GM20431 (cell line): ENCODE results near the gene GBA3.

Experiments used
- in situ Hi-C: fragments of 300-500 bp; cut with MseI, MboI; formaldehyde crosslinking; loops from one replicate; pipeline ENCODE4 v1.15.0; 2020; ENCODE audit warnings: low sequenced_read_pairs; ENCODE audit not compliant: unreplicated experiment

Gene GBA3

GRCh38 chr4:22762548-22762947 lies 69.8 kb downstream of the GBA3 start:
- in situ Hi-C loops = no loop called here

DNA sequence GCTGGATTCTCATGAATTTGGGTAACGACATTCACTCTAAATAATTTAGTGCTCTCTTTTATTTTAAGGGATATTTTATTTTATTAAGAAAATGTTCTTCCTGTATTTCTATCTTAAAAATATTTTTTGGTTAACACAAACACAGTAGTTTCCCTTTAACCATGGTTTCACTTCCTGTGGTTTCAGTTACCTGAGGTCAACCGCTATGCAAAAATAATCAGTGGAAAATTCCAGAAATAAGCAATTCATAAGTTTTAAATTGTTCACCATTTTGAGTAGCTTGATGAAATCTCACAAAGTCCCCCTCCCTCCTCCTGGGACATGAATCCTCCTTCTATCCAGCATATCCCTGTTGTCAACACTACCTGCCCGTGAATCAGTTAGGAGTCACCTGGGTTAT lies 71.4 kb downstream of the GBA3 start:
- in situ Hi-C loops = no loop called here

DNA sequence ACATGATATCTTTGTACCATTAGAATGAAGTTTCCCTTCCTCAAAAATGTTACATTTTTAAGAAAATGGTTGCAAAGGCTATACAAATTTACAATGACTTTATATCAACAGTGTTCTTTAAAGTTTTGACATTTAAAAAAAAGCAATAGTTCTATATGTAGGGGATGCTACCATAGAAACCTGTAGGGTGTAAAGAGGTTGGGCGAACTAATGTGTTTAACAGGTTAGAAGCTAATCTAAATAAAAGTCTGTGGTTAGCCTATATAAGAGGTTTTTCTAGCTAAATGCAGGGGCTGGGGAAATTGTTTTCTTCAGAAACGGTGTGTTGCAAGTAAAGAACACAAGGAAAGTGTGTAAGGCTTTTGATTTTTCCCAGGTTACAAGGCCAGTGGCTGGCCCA lies 73.3 kb downstream of the GBA3 start:
- in situ Hi-C loops = no loop called here

DNA sequence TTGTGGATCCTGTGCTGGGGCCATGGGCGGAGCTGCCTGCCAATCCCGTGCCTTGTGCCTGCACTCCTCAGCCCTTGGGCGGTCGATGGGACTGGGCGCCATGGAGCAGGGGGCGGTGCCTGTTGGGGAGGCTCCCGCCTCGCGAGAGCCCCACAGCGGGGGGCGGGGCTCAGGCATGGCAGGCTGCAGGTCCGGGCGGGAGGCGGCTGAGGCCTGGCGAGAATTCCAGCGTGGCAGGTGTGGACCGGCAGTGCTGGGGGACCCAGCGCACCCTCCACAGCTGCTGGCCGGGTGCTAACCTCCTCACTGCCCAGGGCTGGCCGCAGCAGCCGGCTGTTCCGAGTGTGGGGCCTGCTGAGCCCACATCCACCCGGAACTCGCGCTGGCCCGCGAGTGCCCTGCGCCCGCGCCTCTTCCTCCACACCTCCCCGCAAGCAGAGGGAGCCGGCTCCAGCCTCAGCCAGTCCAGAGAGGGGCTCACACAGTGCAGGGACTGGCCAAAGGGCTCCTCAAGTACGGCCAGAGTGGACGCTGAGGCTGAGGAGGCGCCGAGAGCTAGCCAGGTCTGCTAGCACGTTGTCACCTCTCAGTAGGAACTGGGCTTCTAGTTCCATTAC lies 85.9 kb downstream of the GBA3 start:
- in situ Hi-C loops = no loop called here

DNA sequence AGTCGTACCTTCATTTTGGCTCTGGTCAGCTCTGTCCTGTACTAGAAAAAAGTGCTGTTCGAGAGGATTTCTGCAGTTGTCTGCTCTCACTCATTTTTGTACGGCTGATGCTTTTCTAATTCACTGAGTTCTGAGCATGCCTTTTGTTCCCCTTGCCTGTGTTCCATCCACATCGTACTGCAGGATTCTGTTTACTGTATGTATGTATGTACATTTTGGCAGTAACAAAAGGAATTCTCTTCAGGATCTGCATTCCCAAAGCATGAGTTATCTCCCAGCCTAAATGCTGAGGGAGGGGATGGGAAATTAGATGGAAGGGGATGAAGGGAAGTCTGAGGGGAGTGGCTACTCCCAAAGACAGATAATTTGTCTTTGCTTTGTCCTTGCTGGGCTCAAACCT lies 87.6 kb downstream of the GBA3 start:
- in situ Hi-C loops = no loop called here

GRCh38 chr4:22780797-22781196 lies 88.1 kb downstream of the GBA3 start:
- in situ Hi-C loops = no loop called here

GRCh38 chr4:22787753-22788375 lies 95.1 kb downstream of the GBA3 start:
- in situ Hi-C loops = no loop called here

GRCh38 chr4:22790631-22791030 lies 97.9 kb downstream of the GBA3 start:
- in situ Hi-C loops = no loop called here

DNA sequence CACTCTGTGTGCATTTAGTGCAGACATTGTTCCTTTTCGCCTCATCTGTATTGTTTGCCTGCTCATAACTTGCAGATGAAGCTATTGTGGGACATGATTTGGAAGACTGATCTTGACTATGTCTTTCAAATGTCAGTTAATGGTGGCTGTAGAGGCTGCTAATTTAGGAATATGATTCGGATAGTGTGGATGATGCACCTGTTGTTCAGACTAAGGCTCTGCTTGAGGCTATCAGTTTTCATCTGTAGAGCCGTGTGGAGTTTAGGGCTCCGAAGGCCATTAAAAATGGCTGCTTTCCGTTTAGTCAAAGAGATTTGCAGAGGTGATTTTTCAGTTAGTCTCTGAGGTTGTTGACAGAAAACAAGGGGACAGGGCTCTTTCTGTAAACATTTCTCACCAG lies 102.0 kb downstream of the GBA3 start:
- in situ Hi-C loops = no loop called here

DNA sequence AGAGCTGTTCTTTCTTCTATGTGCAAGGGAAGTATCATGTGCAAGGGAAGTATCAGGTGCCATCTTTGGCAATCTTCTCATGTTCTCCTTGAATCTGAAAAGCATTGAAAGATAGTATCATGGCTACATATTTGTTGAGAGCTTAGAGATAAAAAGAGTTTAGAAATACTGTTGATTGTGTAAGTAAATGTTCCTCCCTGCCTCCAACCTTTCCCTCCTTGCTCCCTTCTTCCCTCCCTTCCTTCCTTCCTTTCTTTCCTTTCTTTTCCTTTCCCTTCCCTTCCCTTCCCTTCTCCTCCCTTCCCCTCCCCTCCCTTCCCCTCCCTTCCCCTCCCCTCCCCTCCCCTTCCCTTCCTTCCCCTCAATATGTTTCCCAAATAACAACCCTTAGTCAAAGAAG lies 108.7 kb downstream of the GBA3 start:
- in situ Hi-C loops = no loop called here

- in situ Hi-C loops = no loop called here
These were observed 110.1 kb downstream of the GBA3 start for GRCh38 chr4:22802876-22803275.

DNA sequence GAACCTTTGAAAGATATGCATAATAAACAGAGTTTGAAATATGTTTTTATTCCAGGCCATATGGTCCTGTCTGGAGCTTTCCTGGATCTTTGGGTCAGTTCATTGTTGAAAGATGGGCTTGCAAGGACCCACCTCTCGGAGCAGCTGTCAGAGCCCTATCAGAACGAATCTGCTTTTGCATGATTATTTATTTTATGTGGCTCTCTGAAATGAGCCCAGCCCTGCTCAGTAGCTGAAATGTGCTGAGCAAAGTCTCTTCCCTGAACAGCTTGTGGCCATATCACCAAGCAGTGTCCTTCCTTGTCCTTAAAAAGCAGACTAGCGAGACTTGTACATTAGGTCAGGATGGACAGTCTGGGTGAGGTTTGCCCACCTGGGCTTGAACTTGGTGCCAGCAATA lies 110.8 kb downstream of the GBA3 start:
- in situ Hi-C loops = no loop called here

DNA sequence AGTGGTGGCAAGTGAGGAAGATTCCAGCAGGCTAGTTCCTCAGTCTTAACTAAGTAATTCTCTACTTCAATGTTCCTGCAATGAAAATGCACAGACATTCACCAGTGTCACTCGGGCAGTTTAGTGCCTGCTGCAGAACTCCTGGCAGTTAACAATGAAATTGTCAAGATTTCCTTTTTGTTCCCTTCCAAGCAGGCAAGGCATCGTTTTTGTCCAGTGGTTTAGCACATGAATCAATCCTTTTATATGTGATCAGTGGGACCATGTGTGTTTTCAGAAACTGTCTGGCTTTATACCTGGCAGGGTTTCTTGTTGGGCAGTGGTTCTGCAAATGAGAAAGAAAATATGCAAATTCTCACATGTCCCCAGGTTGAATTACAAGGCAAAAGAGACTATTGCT lies 122.2 kb downstream of the GBA3 start:
- in situ Hi-C loops = no loop called here

DNA sequence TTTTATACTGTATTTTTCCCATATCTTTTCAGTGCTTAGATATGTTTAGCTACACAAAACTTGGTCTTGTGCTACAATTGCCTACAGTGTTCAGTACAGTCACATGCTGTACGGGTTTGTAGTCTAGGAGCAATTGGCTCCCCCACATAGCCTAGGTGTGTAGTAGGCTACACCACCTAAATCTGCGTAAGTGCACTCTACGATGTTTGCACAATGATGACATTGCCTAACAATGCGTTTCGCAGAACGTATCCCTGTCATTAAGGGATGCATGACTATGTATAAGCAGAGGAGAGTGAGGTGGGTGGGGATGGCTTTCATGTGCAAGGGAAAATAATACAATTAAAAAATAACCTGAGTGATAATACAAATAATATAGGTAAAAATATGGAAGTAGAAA lies 131.4 kb downstream of the GBA3 start:
- in situ Hi-C loops = no loop called here

- in situ Hi-C loops = no loop called here
These were observed 149.8 kb downstream of the GBA3 start for GRCh38 chr4:22842360-22843018.

DNA sequence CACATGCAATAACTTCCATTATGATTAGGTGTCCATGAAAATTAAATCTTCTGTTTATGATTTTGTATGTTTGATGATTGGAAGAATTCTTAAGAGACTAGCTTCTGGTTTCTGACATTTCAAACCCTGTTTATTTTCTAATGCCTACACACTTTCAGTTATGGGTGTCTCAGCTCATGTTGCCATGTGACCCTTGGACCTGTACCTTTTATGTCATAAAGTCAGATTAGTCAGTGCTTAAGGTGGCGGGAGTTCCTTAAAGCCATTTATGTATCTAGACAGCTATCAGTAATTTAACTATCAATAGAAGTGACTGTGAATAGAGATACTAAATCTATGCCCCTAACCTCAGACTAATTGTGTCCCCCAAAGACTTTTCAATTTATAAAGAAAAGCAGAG lies 155.6 kb downstream of the GBA3 start:
- in situ Hi-C loops = no loop called here

GRCh38 chr4:22850055-22850454 lies 157.3 kb downstream of the GBA3 start:
- in situ Hi-C loops = no loop called here

DNA sequence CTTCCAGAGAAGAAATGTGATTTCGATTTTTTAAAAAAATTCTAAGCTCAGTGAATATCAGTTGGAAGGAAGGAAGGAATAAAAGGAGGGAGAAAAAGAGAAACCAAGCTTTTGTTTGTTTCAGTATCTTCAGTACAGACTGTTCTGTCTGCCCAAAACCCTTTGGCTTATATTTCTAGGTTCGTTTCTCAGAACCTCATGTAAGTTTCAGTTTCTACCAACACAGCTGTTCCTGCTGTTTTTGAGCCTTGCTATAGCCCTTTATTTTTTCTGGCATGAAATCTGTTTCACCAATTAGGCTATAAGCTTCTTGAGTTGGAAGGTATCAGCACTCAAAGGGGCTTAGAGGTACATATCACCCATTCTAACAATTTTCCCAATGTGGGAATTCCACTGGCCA lies 157.9 kb downstream of the GBA3 start:
- in situ Hi-C loops = no loop called here

DNA sequence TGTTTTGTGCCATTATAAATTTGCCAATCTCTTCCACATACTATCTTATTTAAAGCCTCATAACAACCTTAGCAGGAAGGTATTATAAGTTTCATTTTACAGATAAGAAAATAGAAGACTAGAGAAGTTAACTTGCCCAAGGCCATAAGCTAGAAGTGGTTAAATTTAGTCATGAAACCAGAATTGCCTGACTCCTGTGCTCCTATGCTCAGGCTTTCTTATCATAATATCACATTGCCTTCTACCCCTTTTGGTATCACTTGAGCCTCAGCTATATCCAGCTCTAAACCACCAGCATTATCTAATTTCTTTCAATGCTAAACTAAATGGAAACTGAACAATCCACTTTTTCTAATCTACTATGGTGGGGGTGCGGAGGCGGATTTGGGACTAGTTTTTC lies 164.7 kb downstream of the GBA3 start:
- in situ Hi-C loops = no loop called here

GRCh38 chr4:22859318-22859717 lies 166.6 kb downstream of the GBA3 start:
- in situ Hi-C loops = no loop called here
